ENCODE data around the gene SCYGR1. TPM values are rescaled to one million over a fixed set of nuclear protein-coding genes. Genes with fewer than 3 reads are reported as not detected.

The SCYGR1 gene
- total and polyA plus RNA-seq, 2 donors from 2014 or later: not detected

DNA sequence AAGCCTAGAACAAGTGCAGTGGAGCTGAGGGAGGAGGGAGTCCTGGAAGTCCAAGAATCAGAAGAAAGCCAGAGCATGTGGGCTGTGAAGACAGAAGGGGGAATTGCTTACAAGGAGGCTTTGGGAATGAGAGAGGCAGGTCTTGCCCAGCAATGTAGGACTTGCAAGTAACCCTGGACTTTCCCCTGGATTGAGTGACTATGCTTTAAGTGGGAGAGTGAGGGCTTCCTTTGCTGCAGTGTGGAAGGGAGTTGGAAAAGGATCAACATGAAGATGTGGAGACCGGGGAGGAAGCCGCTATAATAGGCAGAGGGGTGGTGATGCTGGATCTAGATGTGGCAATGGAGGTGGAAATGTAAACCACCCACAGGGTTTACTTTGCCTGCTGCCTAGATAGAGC is 13.8 kb upstream of the SCYGR1 start:
- no peaks in the 10 kb centered on the region for H3K9me3 ChIP-seq (ENCODE audit: control insufficient read depth in 2 of 3, insufficient read depth in 1 of 3, low read length in 3 of 3)
- peaks cover 2 to 3% (median 3%) of the 10 kb centered on the region in 3 donors for H3K4me1 ChIP-seq (ENCODE audit: control insufficient read depth in 2 of 3, insufficient read depth in 2 of 3, low read depth in 1 of 3, low read length in 3 of 3)
- FAIRE-seq: no peak
- no peak for TF ChIP-seq CTCF (IDR thresholded peaks at IDR 0.05; ENCODE audit: borderline replicate concordance, extremely low read depth, insufficient read depth)
- no peak overlapping the region for H3K4me3 ChIP-seq (ENCODE audit: low read length in 3 of 3)
- DNase-seq: no peak
- no peak overlapping the region for H3K27ac ChIP-seq (ENCODE audit: low read depth in 2 of 2, low read length in 2 of 2)
- no peaks in the 10 kb centered on the region for H3K27me3 ChIP-seq (ENCODE audit: control insufficient read depth, insufficient read depth, low read length)
- no peaks in the 10 kb centered on the region for H3K36me3 ChIP-seq (ENCODE audit: control insufficient read depth in 2 of 3, insufficient read depth in 3 of 3, low read length in 3 of 3)
- no peak overlapping the region for H3K9ac ChIP-seq (ENCODE audit: low read length in 3 of 3)
- intact Hi-C loops (cut with DNase I): loop anchor here (10.0 kb wide), 1 partner anchor 363 kb away; no protein-coding TSS in a partner anchor

- no peak for TF ChIP-seq CTCF (IDR thresholded peaks at IDR 0.05; ENCODE audit: borderline replicate concordance, extremely low read depth, insufficient read depth)
- Histone ChIP-seq H3K9me3 (ENCODE audit: control insufficient read depth in 2 of 3, insufficient read depth in 1 of 3, low read length in 3 of 3) (no peaks in the 10 kb centered on the region), H3K27ac (ENCODE audit: low read depth in 2 of 2, low read length in 2 of 2) (no peak overlapping the region), H3K4me3 (ENCODE audit: low read length in 3 of 3) (no peak overlapping the region), H3K4me1 (ENCODE audit: control insufficient read depth in 2 of 3, insufficient read depth in 2 of 3, low read depth in 1 of 3, low read length in 3 of 3) (no peaks in the 10 kb centered on the region), H3K27me3 (ENCODE audit: control insufficient read depth, insufficient read depth, low read length) (no peaks in the 10 kb centered on the region), H3K36me3 (ENCODE audit: control insufficient read depth in 2 of 3, insufficient read depth in 3 of 3, low read length in 3 of 3) (no peaks in the 10 kb centered on the region), H3K9ac (ENCODE audit: low read length in 3 of 3) (no peak overlapping the region)
- FAIRE-seq (no peak), DNase-seq (no peak)
- intact Hi-C loops (cut with DNase I): no loop called here
Observed at GRCh38 chr2:227398684-227399670, 11.2 kb upstream of the SCYGR1 start.

DNA sequence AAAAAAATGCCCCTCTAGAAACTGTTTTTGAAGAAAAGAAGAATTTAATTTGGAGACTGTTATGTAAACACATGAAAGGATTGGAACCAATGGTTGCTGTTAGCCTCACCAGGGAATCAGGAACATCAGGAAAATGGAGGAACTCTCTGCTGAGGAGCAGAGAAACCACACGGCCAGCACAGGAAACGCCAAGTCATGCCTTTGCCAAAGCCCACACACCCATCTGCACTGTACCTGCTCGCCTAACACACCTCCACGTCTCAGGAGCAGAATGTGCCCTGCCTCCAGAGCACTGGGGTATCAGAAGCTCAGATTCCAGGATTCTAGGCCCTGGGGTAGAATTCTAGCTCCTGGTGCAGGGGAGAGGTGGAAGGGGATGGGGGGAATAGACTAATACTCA is 9.8 kb upstream of the SCYGR1 start:
- no peak for TF ChIP-seq CTCF (IDR thresholded peaks at IDR 0.05; ENCODE audit: borderline replicate concordance, extremely low read depth, insufficient read depth)
- H3K27me3 ChIP-seq (ENCODE audit: control insufficient read depth, insufficient read depth, low read length): no peaks in the 10 kb centered on the region
- no peaks in the 10 kb centered on the region for H3K4me1 ChIP-seq (ENCODE audit: control insufficient read depth in 2 of 3, insufficient read depth in 2 of 3, low read depth in 1 of 3, low read length in 3 of 3)
- DNase-seq (no peak), FAIRE-seq (no peak)
- no peaks in the 10 kb centered on the region for H3K36me3 ChIP-seq (ENCODE audit: control insufficient read depth in 2 of 3, insufficient read depth in 3 of 3, low read length in 3 of 3)
- no peak overlapping the region for H3K27ac ChIP-seq (ENCODE audit: low read depth in 2 of 2, low read length in 2 of 2)
- intact Hi-C loops (cut with DNase I): no loop called here
- no peaks in the 10 kb centered on the region for H3K9me3 ChIP-seq (ENCODE audit: control insufficient read depth in 2 of 3, insufficient read depth in 1 of 3, low read length in 3 of 3)
- H3K4me3 ChIP-seq (ENCODE audit: low read length in 3 of 3): no peak overlapping the region
- no peak overlapping the region for H3K9ac ChIP-seq (ENCODE audit: low read length in 3 of 3)

Measured in kidney (tissue), 14 donors.